H1 (cell line): ENCODE data around the gene OTC. TPM values are rescaled to one million over a fixed set of nuclear protein-coding genes. Genes with fewer than 3 reads are reported as not detected.

ENCODE experiments used
- ATF3 ChIP-seq: IDR thresholded peaks from 2 replicates; pipeline ENCODE4 v1.6.1; 2011; ENCODE audit warnings: low read depth, mild to moderate bottlenecking, low read length; ENCODE audit not compliant: insufficient read depth
- CREB1 ChIP-seq: IDR thresholded peaks from 2 replicates; pipeline ENCODE4 v1.6.1; 2012; ENCODE audit warnings: inconsistent platforms
- FOSL1 ChIP-seq: IDR thresholded peaks from 2 replicates; pipeline ENCODE4 v1.6.1; 2011; ENCODE audit warnings: mild to moderate bottlenecking, low read depth, low read length, moderate library complexity; ENCODE audit not compliant: insufficient read depth
- MAX ChIP-seq: IDR thresholded peaks from 2 replicates; pipeline ENCODE4 v1.6.1; 2012; ENCODE audit warnings: inconsistent platforms
- POLR2A ChIP-seq, 2 experiments: IDR thresholded peaks; 1 replicate in 1 of 2; 2 replicates in 1 of 2; pipeline ENCODE4 v1.6.1; 2011; ENCODE audit warnings: low read depth in 2 of 2, low read length in 2 of 2, mild to moderate bottlenecking in 2 of 2; ENCODE audit errors: control extremely low read depth in 1 of 2
- POU5F1 ChIP-seq: IDR thresholded peaks from 2 replicates; pipeline ENCODE4 v1.6.1; 2011; ENCODE audit warnings: low read depth, mild to moderate bottlenecking, low read length, moderate library complexity
- RAD21 ChIP-seq, 2 experiments: IDR thresholded peaks in 1 of 2; conservative IDR thresholded peaks in 1 of 2; 2 replicates each; pipeline ENCODE4 v1.6.1; 2011; ENCODE audit warnings: low read depth in 2 of 2, low read length in 2 of 2, improper control_type of control experiment in 1 of 2, inconsistent platforms in 1 of 2, mild to moderate bottlenecking in 1 of 2, moderate library complexity in 1 of 2
- SP2 ChIP-seq: IDR thresholded peaks from 2 replicates; pipeline ENCODE4 v1.6.1; 2012; ENCODE audit warnings: mild to moderate bottlenecking, low read length, inconsistent platforms
- TAF7 ChIP-seq: optimal IDR thresholded peaks from 2 replicates; pipeline ENCODE3; 2011; ENCODE audit warnings: low read depth, mild to moderate bottlenecking, inconsistent platforms, low read length, moderate library complexity, borderline replicate concordance
- polyA plus RNA-seq, 7 experiments: library from polyadenylated mRNA; depleted of rRNA in 3 of 7; stranded (reverse) in 5 of 7; unstranded in 2 of 7; fragments of >200 nt in 5 of 7; fragments of 200-250 nt in 2 of 7; gene quantifications; 1 replicate in 5 of 7; 2 replicates in 1 of 7; 4 replicates in 1 of 7; pipeline versions ENCODE4 v1.2.1 to v1.2.3, GENCODE V29; 2011 to 2013; ENCODE audit warnings: missing spikeins in 2 of 7, mixed read lengths in 2 of 7
- total RNA-seq: library from RNA; stranded (reverse); fragmentation: NEBNext Ultra II Directional; extraction: Animal tissue kit (Norgen Biotek cat#: 25700); gene quantifications from 2 replicates; pipeline ENCODE4 v1.2.1, GENCODE V29; 2021

The OTC gene
- total and polyA plus RNA-seq, 2 of the 8 experiments (the other 6 are each of a cell fraction or from before 2014, with no cell fraction given), result not detected

- TF ChIP-seq SP2 (no peak), POU5F1 (no peak), TAF7 (no peak), ATF3 (no peak), FOSL1 (no peak), MAX (no peak), POLR2A (IDR thresholded peaks at IDR 0.05; ENCODE audit: control extremely low read depth in 1 of 2, low read depth in 2 of 2, low read length in 2 of 2) (no peak), RAD21 (IDR thresholded peaks at IDR 0.05 in 1 of 2, conservative IDR thresholded peaks at IDR 0.05 in 1 of 2; ENCODE audit: low read depth in 2 of 2, low read length in 2 of 2) (no peak), CREB1 (no peak)
These were observed 40.0 kb upstream of the OTC start (continued) for GRCh38 chrX:38312436-38312835.
